HEK293 (cell line): ENCODE measurements around the gene TMEM127.

Experiments
- ZNF138 ChIP-seq: fragments of 450-650 bp; formaldehyde crosslinking; IDR thresholded peaks from 2 replicates; pipeline ENCODE4 v1.5.1; 2016; ENCODE audit warnings: missing biosample characterization, missing genetic modification characterization, borderline replicate concordance
- ZNF623 ChIP-seq: fragments of 450-650 bp; formaldehyde crosslinking; IDR thresholded peaks from 2 replicates; pipeline ENCODE4 v1.5.1; 2016; ENCODE audit warnings: missing biosample characterization, missing genetic modification characterization
- TF ChIP-seq, protein P1 (sequence below): fragments of 450-650 bp; formaldehyde crosslinking; IDR thresholded peaks from 2 replicates; pipeline ENCODE4 v1.5.1; 2016; ENCODE audit warnings: missing biosample characterization, missing genetic modification characterization

DNA sequence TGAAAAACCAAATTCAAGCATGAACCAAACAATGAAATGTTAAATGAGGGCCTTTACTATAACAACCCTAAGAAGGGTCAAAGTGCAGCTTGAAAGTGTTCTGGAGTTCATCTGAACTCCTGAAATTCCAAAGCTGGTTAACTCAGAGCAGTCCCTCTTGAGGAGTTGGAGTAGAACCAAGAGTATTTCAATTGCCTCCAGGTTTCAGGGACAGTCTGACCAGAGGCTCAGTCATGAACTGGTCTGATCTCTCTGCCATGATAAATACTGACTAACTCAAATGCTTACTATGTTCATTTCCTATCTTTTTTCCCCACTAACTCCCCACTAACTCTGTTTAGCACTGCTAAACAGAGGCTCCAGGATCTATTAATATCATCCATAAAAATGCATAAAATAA is 59.9 kb downstream of the TMEM127 start:
- TF ChIP-seq ZNF138 (tag by site-specific recombination), result no peak
- TF ChIP-seq, protein P1, sequence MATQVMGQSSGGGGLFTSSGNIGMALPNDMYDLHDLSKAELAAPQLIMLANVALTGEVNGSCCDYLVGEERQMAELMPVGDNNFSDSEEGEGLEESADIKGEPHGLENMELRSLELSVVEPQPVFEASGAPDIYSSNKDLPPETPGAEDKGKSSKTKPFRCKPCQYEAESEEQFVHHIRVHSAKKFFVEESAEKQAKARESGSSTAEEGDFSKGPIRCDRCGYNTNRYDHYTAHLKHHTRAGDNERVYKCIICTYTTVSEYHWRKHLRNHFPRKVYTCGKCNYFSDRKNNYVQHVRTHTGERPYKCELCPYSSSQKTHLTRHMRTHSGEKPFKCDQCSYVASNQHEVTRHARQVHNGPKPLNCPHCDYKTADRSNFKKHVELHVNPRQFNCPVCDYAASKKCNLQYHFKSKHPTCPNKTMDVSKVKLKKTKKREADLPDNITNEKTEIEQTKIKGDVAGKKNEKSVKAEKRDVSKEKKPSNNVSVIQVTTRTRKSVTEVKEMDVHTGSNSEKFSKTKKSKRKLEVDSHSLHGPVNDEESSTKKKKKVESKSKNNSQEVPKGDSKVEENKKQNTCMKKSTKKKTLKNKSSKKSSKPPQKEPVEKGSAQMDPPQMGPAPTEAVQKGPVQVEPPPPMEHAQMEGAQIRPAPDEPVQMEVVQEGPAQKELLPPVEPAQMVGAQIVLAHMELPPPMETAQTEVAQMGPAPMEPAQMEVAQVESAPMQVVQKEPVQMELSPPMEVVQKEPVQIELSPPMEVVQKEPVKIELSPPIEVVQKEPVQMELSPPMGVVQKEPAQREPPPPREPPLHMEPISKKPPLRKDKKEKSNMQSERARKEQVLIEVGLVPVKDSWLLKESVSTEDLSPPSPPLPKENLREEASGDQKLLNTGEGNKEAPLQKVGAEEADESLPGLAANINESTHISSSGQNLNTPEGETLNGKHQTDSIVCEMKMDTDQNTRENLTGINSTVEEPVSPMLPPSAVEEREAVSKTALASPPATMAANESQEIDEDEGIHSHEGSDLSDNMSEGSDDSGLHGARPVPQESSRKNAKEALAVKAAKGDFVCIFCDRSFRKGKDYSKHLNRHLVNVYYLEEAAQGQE (tag by site-specific recombination), result no peak
- no peak for TF ChIP-seq ZNF623 (tag by site-specific recombination)
